NCI-H748 (cell line): ENCODE measurements around the gene C6orf163.

Experiments used
- DNase-seq: peaks from one replicate; lab custom pipeline; 2025; ENCODE audit not compliant: unreplicated experiment; lab: John Stamatoyannopoulos, UW

The C6orf163 gene

DNA sequence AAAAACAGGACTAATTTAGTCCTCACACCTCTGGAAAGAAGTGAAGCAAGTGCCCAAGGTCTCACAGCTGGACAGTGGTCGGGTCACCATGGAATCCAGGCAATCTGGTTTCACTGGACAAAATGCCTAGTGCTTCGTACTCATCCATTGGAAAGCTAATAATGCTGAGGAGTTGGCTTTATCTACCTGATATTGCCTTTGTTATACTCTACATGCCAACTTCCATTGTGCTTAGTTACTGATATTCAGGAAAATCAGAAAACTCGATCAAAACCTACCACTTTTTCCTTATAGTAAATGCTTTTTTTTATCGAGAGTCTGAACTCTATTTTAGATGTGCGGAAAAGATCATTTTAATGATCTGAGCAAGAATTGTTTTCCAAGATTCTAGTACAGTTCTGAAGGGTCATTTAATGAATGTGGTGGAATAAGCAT, 64.1 kb downstream of the C6orf163 start:
- no peak for DNase-seq
